Measurements from ENCODE around the gene BTBD8. TPM values are rescaled to one million over a fixed set of nuclear protein-coding genes. Genes with fewer than 3 reads are reported as not detected.
"Not testable (repeated sequence)": the region's sequence is repeated elsewhere in the genome, so short reads cannot be mapped to it uniquely, and the experiment has no call there.

BTBD8 gene
- polyA plus RNA-seq, 1 experiment = 5.0 TPM

DNA sequence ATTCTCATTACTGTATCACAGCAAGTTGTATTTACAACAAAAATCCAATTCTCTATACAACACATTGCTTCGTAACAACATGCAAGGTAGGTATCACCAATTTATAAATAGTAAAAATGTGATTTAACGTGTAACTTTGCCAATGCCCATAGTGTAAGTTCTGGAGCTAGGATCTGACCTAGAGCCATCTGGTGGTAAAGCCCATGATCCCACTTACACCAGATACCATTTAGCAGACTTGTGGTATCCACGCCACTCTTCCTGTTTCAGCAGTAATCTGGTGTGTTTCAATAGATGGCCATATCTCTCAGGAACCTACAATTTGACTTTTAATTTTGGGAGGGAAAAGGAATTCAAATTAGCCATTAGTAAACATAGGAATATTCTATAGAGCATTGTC, 15.1 kb upstream of the BTBD8 start:
- Histone ChIP-seq H3K9me3 (ENCODE audit: control insufficient read depth, insufficient read depth, low read length) (no peaks in the 10 kb centered on the region), H3K27me3 (ENCODE audit: control insufficient read depth, insufficient read depth, low read length) (no peaks in the 10 kb centered on the region), H3K27ac (ENCODE audit: low read depth, low read length) (no peak overlapping the region), H3K4me3 (ENCODE audit: low read depth, low read length) (no peak overlapping the region)
- ChIA-PET CTCF (interaction anchor here (1.1 kb wide), 1 partner anchor 68 kb away, joined by 3 read pairs; no protein-coding TSS in a partner anchor), POLR2A (interaction anchor here (0.6 kb wide), 1 partner anchor 683 kb away, joined by 3 read pairs; no protein-coding TSS in a partner anchor)
- no peak for TF ChIP-seq CTCF (IDR thresholded peaks at IDR 0.05; ENCODE audit: low read depth, low read length)
- no peak for DNase-seq (ENCODE audit: low read depth, low spot score)

DNA sequence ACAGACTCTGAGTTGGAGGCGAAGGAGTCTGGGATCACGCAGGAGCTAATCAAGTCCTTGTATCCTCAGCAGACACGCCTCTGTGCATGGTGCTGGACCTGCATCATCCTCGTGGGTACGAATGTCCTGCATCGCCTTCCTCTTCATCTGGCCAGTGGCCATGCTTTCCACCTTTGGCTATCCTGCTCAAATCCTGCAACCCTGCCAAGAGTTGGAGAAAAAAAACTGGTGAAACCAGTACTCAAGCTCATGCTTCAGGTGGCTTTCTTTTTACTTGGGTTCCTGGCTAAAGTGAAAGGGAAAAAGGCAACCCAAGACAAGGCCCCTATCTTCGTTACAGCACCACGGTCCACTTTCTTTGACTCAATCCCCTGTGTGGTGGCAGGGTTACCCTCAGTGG, 13.8 kb upstream of the BTBD8 start:
- no peak for DNase-seq (ENCODE audit: low read depth, low spot score)
- no peak for TF ChIP-seq CTCF (IDR thresholded peaks at IDR 0.05; ENCODE audit: low read depth, low read length)
- H3K9me3 ChIP-seq (ENCODE audit: control insufficient read depth, insufficient read depth, low read length) = no peaks in the 10 kb centered on the region
- ChIA-PET CTCF (no interaction called here), POLR2A (no interaction called here)
- H3K27me3 ChIP-seq (ENCODE audit: control insufficient read depth, insufficient read depth, low read length) = no peaks in the 10 kb centered on the region
- H3K4me3 ChIP-seq (ENCODE audit: low read depth, low read length) = no peak overlapping the region
- H3K27ac ChIP-seq (ENCODE audit: low read depth, low read length) = no peak overlapping the region

DNA sequence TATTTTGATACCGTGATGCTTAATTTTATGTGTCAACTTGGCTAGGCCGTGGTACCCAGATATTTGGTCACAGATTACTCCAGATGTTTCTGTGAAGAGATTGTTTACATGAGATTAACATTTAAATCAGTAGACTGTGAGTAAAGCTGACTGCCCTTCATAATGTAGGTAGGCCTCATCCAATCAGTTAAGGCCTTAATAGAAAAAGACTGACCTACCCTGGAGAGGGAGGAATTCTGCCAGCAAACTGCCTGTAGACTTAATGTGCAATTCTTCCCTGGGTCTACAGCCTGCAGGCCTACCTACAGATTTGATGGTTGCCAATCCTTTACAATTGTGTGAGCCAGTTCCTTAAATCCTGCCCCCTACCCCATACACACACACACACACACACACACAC, 9.3 kb upstream of the BTBD8 start:
- ChIA-PET POLR2A (no interaction called here), CTCF (interaction anchor here (1.5 to 1.6 kb wide), 2 partner anchors 10 to 220 kb away, joined by 6 read pairs; no protein-coding TSS in a partner anchor)
- Histone ChIP-seq H3K9me3 (ENCODE audit: control insufficient read depth, insufficient read depth, low read length) (no peaks in the 10 kb centered on the region), H3K4me3 (ENCODE audit: low read depth, low read length) (no peak overlapping the region), H3K27ac (ENCODE audit: low read depth, low read length) (no peak overlapping the region), H3K27me3 (ENCODE audit: control insufficient read depth, insufficient read depth, low read length) (no peaks in the 10 kb centered on the region)
- no peak for DNase-seq (ENCODE audit: low read depth, low spot score)
- no peak for TF ChIP-seq CTCF (IDR thresholded peaks at IDR 0.05; ENCODE audit: low read depth, low read length)

DNA sequence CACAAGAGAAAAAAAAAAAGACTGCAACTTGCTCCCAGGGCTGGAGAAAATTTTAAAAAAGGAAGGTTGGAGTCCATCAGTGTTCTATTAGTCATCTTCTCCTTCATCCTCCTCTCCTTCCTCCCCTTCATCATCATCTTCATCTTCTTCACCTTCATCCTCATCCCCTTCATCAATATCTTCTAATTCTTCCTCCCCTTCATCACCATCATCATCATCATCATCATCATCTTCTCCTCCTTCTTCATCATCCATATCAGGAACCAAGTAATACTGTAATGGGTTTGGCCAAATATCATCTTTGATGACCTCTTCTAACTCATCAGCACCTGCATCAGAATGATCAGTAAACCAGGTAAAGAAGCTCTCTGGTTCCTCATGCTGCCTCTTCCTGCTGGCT, 5.7 kb upstream of the BTBD8 start:
- CTCF ChIA-PET; DNase-seq (ENCODE audit: low read depth, low spot score); H3K9me3 ChIP-seq (ENCODE audit: control insufficient read depth, insufficient read depth, low read length); POLR2A ChIA-PET; H3K4me3 ChIP-seq (ENCODE audit: low read depth, low read length); H3K27me3 ChIP-seq (ENCODE audit: control insufficient read depth, insufficient read depth, low read length); H3K27ac ChIP-seq (ENCODE audit: low read depth, low read length): not testable (repeated sequence)

DNA sequence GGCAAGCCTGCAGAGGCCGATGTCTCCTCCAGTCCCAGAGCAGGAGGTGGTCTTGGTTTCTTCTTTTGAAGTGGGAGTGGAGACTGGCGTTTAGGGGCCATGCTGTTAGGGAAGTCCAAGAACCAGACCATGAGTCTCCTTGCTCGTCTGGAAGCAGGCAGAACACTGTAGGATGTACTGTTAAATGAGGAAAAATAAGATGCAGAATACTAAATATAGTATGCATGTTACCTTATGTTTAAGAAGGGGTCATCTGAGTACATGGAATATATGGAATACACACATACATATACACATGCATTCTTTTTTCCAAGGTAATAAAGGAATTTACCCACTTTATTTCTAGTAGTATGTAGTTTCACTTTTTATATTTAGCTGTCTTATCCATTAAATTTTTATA, 4.8 kb upstream of the BTBD8 start, which contains the start of gene SETSIP:
SETSIP (minus strand) TSS at position 101 of the 400 bp plus-strand sequence; CDS start at position 101, 0 bp downstream.
- CTCF ChIA-PET = no interaction called here
- Histone ChIP-seq H3K27ac (ENCODE audit: low read depth, low read length) (no peak within 1 kb of the TSS), H3K27me3 (ENCODE audit: control insufficient read depth, insufficient read depth, low read length) (no peaks in the 10 kb centered on the region), H3K4me3 (ENCODE audit: low read depth, low read length) (no peak within 1 kb of the TSS), H3K9me3 (ENCODE audit: control insufficient read depth, insufficient read depth, low read length) (no peaks in the 10 kb centered on the region)
- no peak for TF ChIP-seq CTCF (IDR thresholded peaks at IDR 0.05; ENCODE audit: low read depth, low read length)
- DNase-seq (ENCODE audit: low read depth, low spot score) = no peak
- POLR2A ChIA-PET = no interaction called here

DNA sequence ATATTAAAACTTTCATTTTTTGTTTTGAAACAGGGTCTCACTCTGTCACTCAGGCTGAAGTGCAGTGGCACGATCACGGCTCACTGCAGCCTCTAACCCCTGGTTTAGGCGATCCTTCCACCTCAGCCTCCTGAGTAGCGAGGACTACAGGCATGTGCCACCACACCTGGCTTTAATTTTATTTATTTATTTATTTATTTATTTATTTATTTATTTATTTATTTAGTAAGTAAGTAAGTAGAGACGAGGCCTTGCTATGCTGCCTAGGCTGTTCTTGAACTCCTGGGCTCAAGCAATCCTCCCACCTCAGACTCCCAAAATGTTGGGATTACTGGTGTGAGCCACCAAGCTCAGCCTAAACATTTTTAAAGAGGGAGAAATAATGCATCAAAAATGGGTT, 3.8 kb upstream of the BTBD8 start:
- Histone ChIP-seq H3K9me3 (ENCODE audit: control insufficient read depth, insufficient read depth, low read length) (no peaks in the 10 kb centered on the region; the same call in 1 of the 2 replicates), H3K27ac (ENCODE audit: low read depth, low read length) (no peak overlapping the region), H3K4me3 (ENCODE audit: low read depth, low read length) (no peak overlapping the region), H3K27me3 (ENCODE audit: control insufficient read depth, insufficient read depth, low read length) (no peaks in the 10 kb centered on the region)
- CTCF ChIA-PET = no interaction called here
- no peak for DNase-seq (ENCODE audit: low read depth, low spot score)
- POLR2A ChIA-PET = no interaction called here
- TF ChIP-seq CTCF (IDR thresholded peaks at IDR 0.05; ENCODE audit: low read depth, low read length) = no peak

- CTCF ChIA-PET = interaction anchor here (0.7 kb wide), 1 partner anchor 163 kb away, joined by 6 read pairs; no protein-coding TSS in a partner anchor
- H3K27ac ChIP-seq (ENCODE audit: low read depth, low read length); POLR2A ChIA-PET: not testable (repeated sequence)
These were observed 2.1 kb upstream of the BTBD8 start for GRCh38 chr1:92078077-92078476.

More at GRCh38 chr1:92078077-92078476, 2.1 kb upstream of the BTBD8 start:
- H3K27me3 ChIP-seq (ENCODE audit: control insufficient read depth, insufficient read depth, low read length); H3K4me3 ChIP-seq (ENCODE audit: low read depth, low read length); H3K9me3 ChIP-seq (ENCODE audit: control insufficient read depth, insufficient read depth, low read length); DNase-seq (ENCODE audit: low read depth, low spot score): not testable (repeated sequence)

Data from AG04450 (cell line).